HS-5 (cell line): ENCODE results near the gene VSTM4.

Experiments
- DNase-seq: peaks from one replicate; pipeline ENCODE4 v3.0.0-alpha.2; 2012; ENCODE audit warnings: low read depth

VSTM4 gene

DNA sequence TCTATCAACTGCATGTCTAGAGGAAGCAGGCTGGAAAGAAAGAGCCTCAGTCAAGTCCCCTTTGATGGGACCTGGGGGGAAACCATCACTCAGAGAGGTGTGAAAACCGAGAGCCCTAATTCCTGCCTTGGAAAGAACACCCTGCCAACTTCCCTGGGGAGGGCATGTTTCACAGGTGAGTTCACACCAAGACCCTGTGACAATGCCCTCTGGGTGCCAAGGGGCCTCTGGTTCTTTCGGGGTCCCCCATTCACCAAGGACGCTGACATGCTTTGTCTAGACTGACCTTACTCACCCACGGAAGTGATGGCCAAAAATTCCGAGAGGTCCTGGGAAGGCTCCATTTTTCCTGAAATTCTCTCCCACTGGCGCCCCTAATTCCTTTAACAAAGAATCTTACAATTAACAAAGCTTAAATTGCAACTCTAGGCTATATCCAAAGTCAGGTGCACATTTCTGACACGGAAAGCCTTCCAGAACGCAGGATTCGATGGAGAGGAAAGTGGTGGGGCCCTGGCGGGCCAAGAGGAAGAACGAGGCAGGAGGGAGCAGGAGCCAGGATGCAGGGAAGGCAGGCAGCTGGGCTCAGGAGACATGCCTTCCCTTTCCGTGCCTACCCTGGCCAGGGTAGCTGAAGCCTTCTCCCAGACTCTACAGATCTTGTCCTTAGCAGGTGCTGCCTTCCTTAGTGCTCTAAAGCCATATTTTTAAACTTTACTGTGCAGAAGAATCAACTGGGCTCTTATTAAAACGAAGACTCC, 23.7 kb downstream of the VSTM4 start:
- DNase-seq, result no peak

DNA sequence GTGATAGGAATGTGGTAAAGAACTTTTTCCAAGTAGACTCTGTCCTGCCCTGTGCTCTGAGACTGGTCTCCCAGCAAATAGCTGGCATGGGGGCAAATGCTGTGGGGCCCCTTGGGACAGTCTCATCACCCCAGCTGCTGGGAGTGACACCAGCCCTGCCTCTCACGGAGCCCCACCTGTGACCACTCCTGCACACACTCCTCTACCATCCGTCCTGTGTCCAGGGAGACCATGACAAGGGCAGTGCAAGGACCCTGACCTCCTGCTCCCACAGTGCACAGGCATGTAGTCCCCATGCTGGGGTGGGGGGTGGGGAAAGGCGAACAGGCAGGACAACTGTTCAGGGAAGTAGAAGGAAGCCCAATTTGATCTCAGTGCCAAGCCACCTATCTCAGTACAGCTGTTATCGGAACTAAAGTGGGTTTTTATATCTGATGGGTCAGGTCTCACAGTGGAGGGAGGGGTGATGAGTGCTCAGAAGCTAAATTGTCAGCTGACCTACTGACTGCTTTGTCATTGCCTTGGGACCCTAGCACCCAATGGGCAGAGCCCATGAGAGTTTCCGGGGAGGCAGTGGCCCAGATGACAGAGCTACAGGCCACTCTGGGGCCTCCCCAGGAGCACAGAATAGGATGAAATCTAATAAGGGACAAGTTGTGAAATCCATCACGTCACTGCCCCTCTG, 24.5 kb downstream of the VSTM4 start:
- no peak for DNase-seq

- DNase-seq, result no peak
Measured at GRCh38 chr10:49090189-49090575, 25.1 kb downstream of the VSTM4 start.

DNA sequence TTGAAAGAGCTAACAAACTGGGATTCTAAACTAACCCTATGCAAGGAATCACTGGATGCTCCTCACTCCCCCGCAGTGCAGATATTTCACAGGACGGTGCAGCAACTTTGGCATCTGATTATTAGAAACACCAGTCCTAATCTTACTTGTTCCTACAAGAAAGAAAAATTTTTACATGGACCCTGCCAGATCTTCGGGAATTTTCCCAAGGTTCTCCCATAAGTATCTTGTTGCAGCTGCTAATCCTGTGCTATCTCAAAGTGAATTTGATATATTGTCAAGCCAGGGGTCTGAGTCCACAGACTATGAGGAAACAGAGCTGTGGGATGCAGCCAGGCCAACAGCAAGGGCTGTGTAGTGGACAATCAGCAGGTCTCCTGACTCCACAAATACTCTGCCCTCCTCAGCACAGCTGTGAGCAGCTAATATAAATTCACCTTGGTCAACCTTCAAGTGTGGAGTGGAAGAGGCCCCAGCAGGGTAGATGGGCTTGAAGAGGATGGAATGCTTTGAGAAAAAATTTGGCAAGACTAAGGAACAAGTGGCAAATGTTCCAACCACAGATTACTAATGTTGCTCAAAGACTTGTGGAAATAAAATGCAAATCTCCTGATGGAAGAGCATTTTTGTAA, 25.6 kb downstream of the VSTM4 start:
- DNase-seq, result no peak

GRCh38 chr10:49089152-49089551, 26.2 kb downstream of the VSTM4 start:
- DNase-seq, result no peak

DNA sequence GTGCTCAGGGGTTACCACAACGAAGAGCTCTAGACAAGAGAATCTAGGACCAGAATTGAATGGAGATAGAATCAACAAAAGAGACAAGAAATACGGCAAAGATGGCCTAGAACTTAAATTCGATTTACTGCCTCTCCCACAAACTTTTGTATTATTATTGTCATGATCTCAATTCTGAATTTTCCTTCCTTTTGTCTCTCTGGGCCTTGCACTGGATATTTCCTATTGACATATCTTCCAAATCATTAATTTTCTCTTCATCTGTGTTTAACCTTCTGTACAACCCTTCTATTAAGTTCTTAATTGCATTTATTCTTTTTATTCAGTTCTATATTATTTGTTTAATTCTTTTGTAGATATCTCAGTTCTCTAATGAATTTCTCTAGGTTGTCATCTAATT, 28.4 kb downstream of the VSTM4 start:
- DNase-seq, result no peak

DNA sequence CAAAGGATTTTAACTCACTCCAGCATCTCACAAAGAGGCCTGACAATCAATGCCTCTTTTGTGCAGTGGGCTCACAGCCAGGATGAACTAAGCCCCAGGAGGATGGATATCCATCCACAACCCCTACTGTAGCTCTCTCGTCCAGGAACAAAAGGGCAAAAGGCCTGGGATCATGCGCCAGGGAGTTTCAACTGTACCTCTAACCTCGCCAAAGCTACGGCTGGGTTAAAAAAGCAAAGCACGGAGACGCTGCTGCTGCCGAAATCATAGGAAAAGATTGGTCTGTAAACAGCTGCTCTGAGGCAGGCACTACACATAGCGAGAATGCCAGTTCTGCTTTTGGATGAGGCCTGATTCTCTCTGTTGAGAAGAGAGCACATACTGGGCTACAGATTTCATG, 32.1 kb downstream of the VSTM4 start:
- DNase-seq, result no peak

GRCh38 chr10:49082766-49083165, 32.6 kb downstream of the VSTM4 start:
- no peak for DNase-seq

DNA sequence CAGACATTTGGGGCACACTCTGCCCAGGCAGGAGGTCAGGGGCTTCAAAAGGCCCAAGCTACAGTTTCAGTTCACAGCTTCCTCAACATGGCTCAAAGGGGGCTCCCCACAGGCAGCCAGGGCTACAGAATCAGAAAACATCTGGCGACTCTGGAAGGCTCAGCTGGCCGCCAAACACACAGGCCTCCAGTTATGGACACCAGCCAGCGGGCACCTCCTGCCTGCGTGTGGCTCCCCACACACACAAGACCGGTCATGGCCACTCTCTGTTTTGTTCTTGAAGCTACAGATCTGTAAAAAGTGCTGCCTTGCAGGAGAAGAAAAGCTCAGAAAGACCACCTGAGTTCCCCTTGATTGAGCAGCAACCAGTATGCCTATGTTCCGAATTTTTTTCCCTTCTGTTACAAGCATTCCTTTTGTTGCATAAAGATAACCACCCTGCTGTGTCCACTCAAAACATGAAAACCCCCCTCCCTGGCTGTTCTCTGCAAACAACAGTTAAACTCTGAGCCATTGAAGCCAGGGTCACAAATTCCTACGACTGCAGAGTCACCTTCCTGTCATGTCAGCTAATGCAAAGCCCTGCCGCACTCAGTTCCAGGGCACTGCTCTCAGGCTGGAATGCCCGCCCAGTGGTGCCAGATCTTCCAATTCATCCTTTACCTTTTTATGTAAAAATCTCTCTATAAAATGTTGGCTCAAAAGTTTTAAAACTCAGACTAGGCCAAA, 33.6 kb downstream of the VSTM4 start:
- DNase-seq, result no peak

GRCh38 chr10:49080965-49081364, 34.4 kb downstream of the VSTM4 start:
- no peak for DNase-seq

DNA sequence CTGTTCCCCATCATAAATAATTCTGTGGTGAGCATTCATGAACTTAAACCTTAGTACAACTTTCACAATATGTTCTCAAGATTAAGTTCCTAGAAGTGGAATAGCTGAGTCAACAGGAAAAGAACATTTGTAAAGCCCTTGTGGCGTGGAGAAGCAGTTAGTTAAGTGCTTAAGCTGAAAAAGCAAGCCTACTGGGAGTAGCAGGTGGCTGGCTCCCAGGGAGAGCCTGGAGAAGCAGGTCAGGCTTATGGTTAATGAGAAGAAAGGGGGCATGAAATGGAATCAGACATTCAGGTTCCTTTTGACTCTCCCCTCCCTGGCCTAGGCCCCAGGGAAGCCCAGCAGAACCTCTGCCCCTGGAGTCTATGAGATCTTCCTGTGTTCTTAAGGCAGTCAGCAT, 35.3 kb downstream of the VSTM4 start:
- DNase-seq, result no peak

DNA sequence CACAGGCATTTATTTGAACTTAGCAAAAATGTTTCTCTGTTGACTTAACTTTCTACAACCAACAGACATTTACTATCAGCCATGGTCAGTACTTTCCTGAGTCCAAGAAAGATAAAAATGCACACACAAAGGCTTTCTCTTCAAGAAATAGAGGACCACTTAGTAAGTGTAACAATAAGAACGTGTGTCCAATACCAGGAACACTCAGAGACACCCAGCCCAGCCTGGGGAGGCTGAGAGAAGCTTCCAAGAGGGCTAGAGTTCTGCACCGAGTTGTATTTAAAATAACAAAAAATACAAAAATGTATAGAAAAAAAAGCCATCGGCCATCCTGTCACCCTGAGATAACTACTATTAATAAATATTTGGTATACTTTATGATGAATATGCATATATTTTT, 35.8 kb downstream of the VSTM4 start:
- no peak for DNase-seq

DNA sequence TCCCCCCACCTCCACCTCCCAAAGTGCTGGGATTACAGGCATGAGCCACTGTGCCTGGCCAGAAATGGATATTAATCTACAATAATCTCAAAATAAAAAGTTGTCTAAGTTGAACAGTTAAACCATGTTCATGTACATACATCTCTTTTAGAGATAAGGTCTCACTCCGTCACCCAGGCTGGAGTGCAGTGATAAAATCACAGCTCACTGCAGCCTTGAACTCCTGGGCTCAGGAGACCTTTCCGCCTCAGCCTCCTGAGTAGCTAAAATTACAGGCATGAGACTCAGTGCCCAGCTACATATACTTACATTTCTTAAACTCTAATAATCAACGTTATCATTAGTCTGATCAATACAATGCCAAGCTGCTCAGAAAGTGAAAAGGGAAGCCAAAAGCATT, 36.2 kb downstream of the VSTM4 start:
- no peak for DNase-seq

DNA sequence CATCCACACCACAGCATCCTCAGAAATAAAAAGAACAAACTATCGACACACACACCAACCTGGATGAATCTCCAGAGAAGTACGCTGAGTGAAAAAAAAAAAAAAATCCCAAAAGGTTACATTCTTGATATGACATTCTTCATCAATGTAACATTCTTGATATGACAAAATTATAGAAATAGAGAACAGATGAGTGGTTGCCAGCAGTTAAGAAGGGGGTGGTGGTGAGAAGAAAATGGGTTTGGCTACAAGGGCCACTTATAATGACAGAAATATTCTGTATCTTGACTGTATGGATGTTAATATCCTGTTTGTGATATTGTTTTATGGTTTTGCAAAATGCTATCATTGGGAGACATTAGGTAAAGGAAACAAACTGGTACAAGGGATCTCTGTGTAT, 36.9 kb downstream of the VSTM4 start:
- no peak for DNase-seq

- no peak for DNase-seq
Measured at GRCh38 chr10:49076741-49077521, 38.4 kb downstream of the VSTM4 start.

DNA sequence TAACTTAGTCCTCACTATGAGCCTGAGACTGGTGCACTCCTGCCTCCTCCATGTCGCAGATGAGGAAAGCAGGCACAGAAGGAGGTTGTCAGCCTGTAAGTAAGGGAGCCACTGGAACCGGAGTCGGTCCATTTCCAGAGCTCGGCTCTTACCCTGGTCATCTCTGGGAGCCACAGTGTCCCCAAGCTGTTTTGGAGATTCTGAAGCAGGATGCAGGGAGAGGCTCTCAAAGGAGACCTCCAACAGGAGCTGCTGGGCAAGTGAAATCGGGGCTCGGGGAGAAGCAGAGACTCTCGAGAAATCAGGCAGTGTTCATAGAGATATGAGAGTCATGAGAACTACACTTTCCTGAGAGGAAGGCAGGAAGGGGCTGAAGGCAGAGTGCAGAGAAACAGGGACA, 39.0 kb downstream of the VSTM4 start:
- DNase-seq, result no peak

- no peak for DNase-seq
Measured at GRCh38 chr10:49075743-49076142, 39.6 kb downstream of the VSTM4 start.

DNA sequence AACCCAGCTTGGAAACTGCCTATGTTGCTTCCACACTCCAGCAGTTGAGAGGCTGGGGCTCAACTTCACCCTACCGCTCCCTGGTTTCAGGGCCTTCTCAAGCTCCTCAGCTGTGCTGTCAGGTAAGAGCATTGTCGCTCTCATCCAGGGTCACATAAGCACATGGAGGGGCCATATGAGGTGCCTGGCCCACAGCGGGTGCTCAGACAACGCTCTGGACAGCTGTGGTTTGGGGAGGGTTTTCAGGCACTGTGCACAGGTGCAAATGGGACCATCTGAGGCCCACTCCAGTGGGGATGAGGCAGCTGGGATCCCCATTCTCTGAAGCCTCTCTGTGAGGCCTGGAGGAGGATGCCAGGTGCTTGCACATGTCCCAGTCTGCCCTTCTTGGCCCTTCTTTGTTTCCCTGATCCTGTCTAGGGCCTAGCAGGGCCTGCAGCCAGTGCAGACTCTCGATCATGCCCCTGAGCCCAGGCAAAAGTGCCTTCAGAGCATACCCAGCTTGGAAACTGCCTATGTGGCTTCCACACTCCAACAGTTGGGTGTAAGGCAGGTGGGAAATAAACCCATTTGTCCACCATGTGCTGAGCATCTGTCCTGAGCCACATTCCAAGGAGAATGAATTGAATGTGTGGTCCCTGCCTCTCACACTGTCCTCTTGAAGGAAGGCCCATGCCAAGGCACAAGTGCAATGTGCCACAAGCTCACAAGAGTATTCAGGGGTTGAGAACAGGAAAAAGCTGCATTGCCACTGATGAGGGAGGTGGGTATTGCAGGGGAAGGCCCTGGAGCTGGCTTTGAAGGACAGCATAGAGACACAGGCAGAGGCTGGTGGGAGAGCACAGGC, 40.3 kb downstream of the VSTM4 start:
- DNase-seq, result no peak

DNA sequence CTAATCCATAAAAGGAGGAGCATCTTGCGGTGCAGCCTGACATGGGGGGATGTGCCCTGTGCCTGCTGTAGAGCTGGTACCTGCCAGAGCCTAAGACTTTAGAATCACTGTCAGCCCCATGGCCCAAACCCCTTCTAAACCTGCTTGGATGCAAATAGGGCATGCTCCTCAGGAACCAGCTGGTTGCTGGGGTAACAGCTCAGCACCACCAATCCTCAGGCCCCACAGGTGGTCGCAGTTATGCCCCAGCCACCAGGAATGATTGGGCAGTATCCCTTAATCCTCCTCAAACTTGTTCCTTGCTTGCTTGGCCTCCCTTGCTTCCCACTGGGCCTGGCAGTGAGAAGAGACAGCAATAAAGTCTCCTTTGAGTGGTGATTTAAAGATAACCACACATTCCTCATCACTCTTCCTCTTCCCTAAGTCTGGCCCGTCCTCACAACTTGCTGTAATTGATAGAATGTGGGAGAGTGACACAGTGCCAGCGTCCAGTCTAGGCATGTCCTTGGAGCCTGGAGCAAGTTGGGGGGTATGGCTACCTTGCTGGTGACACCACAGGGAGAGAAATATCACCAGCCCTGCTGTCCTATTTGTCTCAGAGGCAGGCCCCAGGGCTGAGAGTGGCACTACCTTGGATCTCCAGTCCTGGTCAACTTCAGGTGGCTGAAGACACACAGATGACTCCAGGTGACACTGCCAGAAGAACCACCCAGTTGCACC, 43.0 kb downstream of the VSTM4 start:
- no peak for DNase-seq

GRCh38 chr10:49071160-49071761, 44.1 kb downstream of the VSTM4 start:
- no peak for DNase-seq
